AG09309 (cell line): Measurements from ENCODE around the gene ARF5.

ENCODE experiments used
- DNase-seq: peaks from one replicate; pipeline ENCODE4 v3.0.0-alpha.2; 2010; ENCODE audit warnings: low read depth
- H3K4me3 ChIP-seq: 2 replicates; pipeline ENCODE4 v1.5.1; 2011; ENCODE audit warnings: mild to moderate bottlenecking, low read depth, low read length, moderate library complexity; ENCODE audit not compliant: control insufficient read depth
- CTCF ChIP-seq: IDR thresholded peaks from 2 replicates; pipeline ENCODE4 v1.5.1; 2011; ENCODE audit warnings: mild to moderate bottlenecking, low read depth, low read length, inconsistent platforms; ENCODE audit not compliant: insufficient read depth, control insufficient read depth; ENCODE audit errors: missing control alignments

ARF5 gene

GRCh38 chr7:127587663-127588018 lies 570 bp upstream of the ARF5 start:
- no peak for DNase-seq
- peak overlapping the region; percentile 90 for H3K4me3 ChIP-seq
- no peak for TF ChIP-seq CTCF

- peak; percentile 77 for TF ChIP-seq CTCF
- no peak for DNase-seq
- H3K4me3 ChIP-seq: peak overlapping the region; percentile 90
These were observed 679 bp downstream of the ARF5 start for GRCh38 chr7:127588697-127589482.

- no peak overlapping the region for H3K4me3 ChIP-seq
- DNase-seq: no peak
- TF ChIP-seq CTCF: no peak
These were observed 1.7 kb downstream of the ARF5 start for GRCh38 chr7:127589896-127590295.

GRCh38 chr7:127591189-127591588 lies 3.0 kb downstream of the ARF5 start:
- no peak for TF ChIP-seq CTCF
- no peak overlapping the region for H3K4me3 ChIP-seq
- DNase-seq: no peak

- no peak for TF ChIP-seq CTCF
- no peak for DNase-seq
- no peak overlapping the region for H3K4me3 ChIP-seq
These were observed 3.4 kb downstream of the ARF5 start for GRCh38 chr7:127591591-127591990.

- no peak overlapping the region for H3K4me3 ChIP-seq
- TF ChIP-seq CTCF: no peak
- no peak for DNase-seq
These were observed 4.3 kb downstream of the ARF5 start for GRCh38 chr7:127592550-127592949.
